Measurements from ENCODE around the gene PHACTR1. TPM values are rescaled to one million over a fixed set of nuclear protein-coding genes. Genes with fewer than 3 reads are reported as not detected.

Gene PHACTR1
- total and polyA plus RNA-seq, 4 donors, result 18.1 to 49.0 (median 39.5) TPM

DNA sequence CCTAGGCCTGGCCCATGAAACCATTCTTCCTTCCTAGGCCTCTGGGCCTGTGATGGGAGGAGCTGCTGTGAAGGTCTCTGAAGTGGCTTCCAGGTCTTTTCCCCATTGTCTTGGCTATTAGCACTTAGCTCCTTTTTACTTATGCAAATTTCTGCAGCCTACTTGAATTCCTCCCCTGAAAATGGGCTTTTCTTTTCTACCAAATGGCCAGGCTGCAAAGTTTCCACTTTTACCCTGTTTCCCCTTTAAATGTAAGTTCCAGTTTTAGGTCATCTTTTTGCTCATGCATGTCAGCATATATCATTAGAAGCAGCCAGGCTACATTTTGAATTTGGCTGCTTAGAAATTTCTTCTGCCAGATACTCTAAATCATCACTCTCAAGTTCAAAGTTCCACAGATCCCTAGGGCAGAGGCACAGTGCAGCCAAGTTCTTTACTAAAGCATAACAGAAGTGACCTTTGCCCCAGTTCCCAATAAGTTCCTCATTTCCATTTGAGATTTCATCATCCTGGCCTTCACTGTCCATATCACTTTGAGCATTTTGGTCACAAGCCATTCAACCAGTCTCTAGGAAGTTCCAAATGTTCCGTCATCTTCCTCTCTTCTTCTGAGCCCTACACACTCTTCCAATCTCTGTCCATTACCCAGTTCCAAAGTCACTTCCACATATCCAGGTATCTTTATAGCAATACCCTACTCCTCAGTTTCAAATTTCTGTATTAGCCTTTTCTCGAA is 539.9 kb downstream of the PHACTR1 start:
- H3K4me1 ChIP-seq (ENCODE audit: control insufficient read depth, insufficient read depth, low read length), result peaks cover 3% of the 10 kb centered on the region
- no peak for DNase-seq (ENCODE audit: low read depth in 4 of 6, low spot score in 6 of 6)
- H3K27ac ChIP-seq (ENCODE audit: low read depth, low read length), result no peak overlapping the region
- no peaks in the 10 kb centered on the region for H3K9me3 ChIP-seq (ENCODE audit: control insufficient read depth, insufficient read depth, low read length)
- WGBS (ENCODE audit: insufficient coverage), result 100% methylated on average over 1 of the region's 2 CpGs
- no peaks in the 10 kb centered on the region for H3K27me3 ChIP-seq (ENCODE audit: control insufficient read depth, insufficient read depth, low read length)
- H3K36me3 ChIP-seq (ENCODE audit: control insufficient read depth, insufficient read depth, low read length), result peaks cover 3% of the 10 kb centered on the region
- H3K4me3 ChIP-seq (ENCODE audit: low read depth, low read length), result no peak overlapping the region

GRCh38 chr6:13259393-13259792 is 542.8 kb downstream of the PHACTR1 start:
- Histone ChIP-seq H3K9me3 (ENCODE audit: control insufficient read depth, insufficient read depth, low read length) (no peaks in the 10 kb centered on the region), H3K4me3 (ENCODE audit: low read depth, low read length) (no peak overlapping the region), H3K4me1 (ENCODE audit: control insufficient read depth, insufficient read depth, low read length) (peaks cover 3% of the 10 kb centered on the region), H3K27ac (ENCODE audit: low read depth, low read length) (no peak overlapping the region), H3K36me3 (ENCODE audit: control insufficient read depth, insufficient read depth, low read length) (peaks cover 3% of the 10 kb centered on the region), H3K27me3 (ENCODE audit: control insufficient read depth, insufficient read depth, low read length) (no peaks in the 10 kb centered on the region)
- 88% methylated on average over 1 of the region's 3 CpGs for WGBS (ENCODE audit: insufficient coverage)
- DNase-seq (ENCODE audit: low read depth in 4 of 6, low spot score in 6 of 6), result no peak

DNA sequence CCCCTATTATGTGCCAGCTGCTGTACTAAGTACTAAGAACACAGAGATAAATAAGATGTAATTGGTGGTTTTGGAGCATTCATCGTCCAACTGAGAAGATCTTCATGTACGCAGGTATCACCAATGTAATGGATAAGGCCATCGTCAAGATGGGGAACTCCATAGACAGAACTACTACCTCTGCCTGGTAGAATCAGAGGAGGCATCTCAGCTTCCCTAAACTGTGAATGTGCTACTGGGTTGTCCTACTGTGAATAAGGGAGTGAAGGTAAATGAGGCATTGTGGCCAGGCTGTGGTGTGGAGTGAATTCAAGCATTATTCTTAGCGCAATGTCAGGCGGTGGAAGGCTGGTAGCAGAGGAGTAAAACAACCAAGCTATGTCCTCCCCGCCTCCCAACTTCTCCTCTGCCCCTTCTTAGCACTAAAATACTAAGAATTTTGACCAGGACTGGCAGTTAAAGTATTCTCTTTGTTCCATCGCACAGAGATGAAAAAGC is 543.6 kb downstream of the PHACTR1 start:
- Histone ChIP-seq H3K9me3 (ENCODE audit: control insufficient read depth, insufficient read depth, low read length) (no peaks in the 10 kb centered on the region), H3K4me3 (ENCODE audit: low read depth, low read length) (no peak overlapping the region), H3K27ac (ENCODE audit: low read depth, low read length) (no peak overlapping the region), H3K36me3 (ENCODE audit: control insufficient read depth, insufficient read depth, low read length) (peaks cover 3% of the 10 kb centered on the region), H3K4me1 (ENCODE audit: control insufficient read depth, insufficient read depth, low read length) (peaks cover 3% of the 10 kb centered on the region), H3K27me3 (ENCODE audit: control insufficient read depth, insufficient read depth, low read length) (no peaks in the 10 kb centered on the region)
- no peak for DNase-seq (ENCODE audit: low read depth in 4 of 6, low spot score in 6 of 6)
- WGBS (ENCODE audit: insufficient coverage), result 45% methylated on average over 2 of the region's 7 CpGs

- Histone ChIP-seq H3K4me3 (ENCODE audit: low read depth, low read length) (no peak overlapping the region), H3K4me1 (ENCODE audit: control insufficient read depth, insufficient read depth, low read length) (peaks cover 3% of the 10 kb centered on the region), H3K36me3 (ENCODE audit: control insufficient read depth, insufficient read depth, low read length) (peaks cover 3% of the 10 kb centered on the region), H3K27me3 (ENCODE audit: control insufficient read depth, insufficient read depth, low read length) (no peaks in the 10 kb centered on the region), H3K9me3 (ENCODE audit: control insufficient read depth, insufficient read depth, low read length) (no peaks in the 10 kb centered on the region), H3K27ac (ENCODE audit: low read depth, low read length) (no peak overlapping the region)
- no peak for DNase-seq (ENCODE audit: low read depth in 4 of 6, low spot score in 6 of 6)
- WGBS (ENCODE audit: insufficient coverage), result 88% methylated on average over 3 of the region's 5 CpGs
These were observed 544.3 kb downstream of the PHACTR1 start for GRCh38 chr6:13260831-13261230.

- no peak for DNase-seq (ENCODE audit: low read depth in 4 of 6, low spot score in 6 of 6)
- Histone ChIP-seq H3K9me3 (ENCODE audit: control insufficient read depth, insufficient read depth, low read length) (no peaks in the 10 kb centered on the region), H3K27ac (ENCODE audit: low read depth, low read length) (no peak overlapping the region), H3K36me3 (ENCODE audit: control insufficient read depth, insufficient read depth, low read length) (no peaks in the 10 kb centered on the region), H3K4me1 (ENCODE audit: control insufficient read depth, insufficient read depth, low read length) (no peaks in the 10 kb centered on the region), H3K27me3 (ENCODE audit: control insufficient read depth, insufficient read depth, low read length) (no peaks in the 10 kb centered on the region), H3K4me3 (ENCODE audit: low read depth, low read length) (no peak overlapping the region)
- 73% methylated on average over 1 of the region's 1 CpG for WGBS (ENCODE audit: insufficient coverage)
These were observed 545.0 kb downstream of the PHACTR1 start for GRCh38 chr6:13261464-13261994.

DNA sequence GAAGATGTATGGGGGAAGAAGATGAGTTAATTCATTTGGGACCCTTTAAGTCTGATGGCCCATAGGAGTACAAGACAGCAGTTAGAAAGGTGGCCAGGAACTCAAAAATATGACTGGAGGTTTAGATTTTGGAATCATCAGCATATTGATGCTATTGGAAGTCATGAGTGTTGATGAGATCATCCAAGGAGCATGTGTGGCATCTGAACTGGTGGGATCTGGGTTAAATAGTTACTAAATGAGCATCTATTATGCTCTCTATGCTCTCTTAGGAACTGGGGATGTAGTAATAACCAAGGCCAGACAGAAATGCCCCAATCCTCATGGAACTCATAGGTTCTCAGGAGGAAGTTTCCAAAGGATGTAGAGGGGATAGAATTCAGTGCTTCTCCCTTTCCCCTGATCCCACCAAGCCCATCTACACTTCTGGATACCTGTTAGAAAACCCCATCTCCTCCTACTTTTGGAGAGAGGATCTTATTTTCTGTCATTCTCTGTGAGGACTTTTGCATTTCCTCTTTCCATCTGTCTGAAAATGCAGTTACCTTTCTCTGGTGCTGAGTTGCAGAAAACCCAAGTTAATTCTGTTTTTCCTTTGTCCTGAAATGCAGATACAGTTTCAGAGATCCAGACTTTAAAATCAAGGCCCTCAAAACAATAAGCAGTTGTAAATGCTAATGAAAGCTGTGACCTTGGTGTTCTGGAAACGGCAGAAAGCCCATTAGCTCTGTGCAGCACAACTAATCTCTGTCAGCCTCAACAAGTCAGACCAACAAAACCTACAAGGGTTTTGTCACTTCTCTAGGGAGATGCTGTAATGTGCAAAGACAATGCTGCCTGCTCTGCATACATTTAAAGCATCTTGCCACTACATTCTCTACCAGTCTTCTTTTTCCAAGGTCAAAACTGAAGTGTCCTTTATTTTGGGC is 546.0 kb downstream of the PHACTR1 start:
- Histone ChIP-seq H3K9me3 (ENCODE audit: control insufficient read depth, insufficient read depth, low read length) (no peaks in the 10 kb centered on the region), H3K36me3 (ENCODE audit: control insufficient read depth, insufficient read depth, low read length) (no peaks in the 10 kb centered on the region), H3K4me3 (ENCODE audit: low read depth, low read length) (no peak overlapping the region), H3K27me3 (ENCODE audit: control insufficient read depth, insufficient read depth, low read length) (no peaks in the 10 kb centered on the region), H3K4me1 (ENCODE audit: control insufficient read depth, insufficient read depth, low read length) (no peaks in the 10 kb centered on the region), H3K27ac (ENCODE audit: low read depth, low read length) (no peak overlapping the region)
- DNase-seq (ENCODE audit: low read depth in 4 of 6, low spot score in 6 of 6), result peak in 1 of 6 donors; percentile 56
- no CpG with 5 or more reads among the region's 1 CpG for WGBS (ENCODE audit: insufficient coverage)

GRCh38 chr6:13263669-13264068 is 547.1 kb downstream of the PHACTR1 start:
- no peaks in the 10 kb centered on the region for H3K9me3 ChIP-seq (ENCODE audit: control insufficient read depth, insufficient read depth, low read length)
- H3K36me3 ChIP-seq (ENCODE audit: control insufficient read depth, insufficient read depth, low read length), result no peaks in the 10 kb centered on the region
- H3K27ac ChIP-seq (ENCODE audit: low read depth, low read length), result no peak overlapping the region
- DNase-seq (ENCODE audit: low read depth in 4 of 6, low spot score in 6 of 6), result no peak
- no peaks in the 10 kb centered on the region for H3K4me1 ChIP-seq (ENCODE audit: control insufficient read depth, insufficient read depth, low read length)
- H3K4me3 ChIP-seq (ENCODE audit: low read depth, low read length), result no peak overlapping the region
- 91% methylated on average over 4 of the region's 6 CpGs for WGBS (ENCODE audit: insufficient coverage)
- no peaks in the 10 kb centered on the region for H3K27me3 ChIP-seq (ENCODE audit: control insufficient read depth, insufficient read depth, low read length)

DNA sequence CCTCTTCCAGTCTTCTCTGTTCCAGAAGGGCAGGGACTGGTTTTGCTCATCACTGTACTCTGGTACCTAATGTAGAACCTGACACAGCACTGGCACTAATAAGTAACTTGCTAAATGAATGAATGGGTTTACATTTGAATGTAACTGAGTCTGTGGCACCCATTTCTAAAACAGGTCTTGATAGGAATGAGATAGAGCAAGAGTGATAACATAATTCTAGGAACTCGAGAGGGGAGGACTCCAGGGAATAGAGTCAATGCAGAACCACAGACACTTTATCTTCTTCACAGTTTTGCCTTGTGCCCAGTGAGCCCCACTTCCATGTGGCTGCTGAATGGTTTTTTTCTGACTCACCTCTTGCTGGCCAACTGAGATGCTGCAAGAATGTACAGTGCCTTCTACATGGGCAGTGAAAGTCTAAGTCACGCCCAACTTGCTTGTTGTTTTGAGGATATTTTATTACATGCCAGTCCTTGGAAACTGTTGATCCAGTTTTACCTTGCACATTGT is 550.6 kb downstream of the PHACTR1 start:
- Histone ChIP-seq H3K4me3 (ENCODE audit: low read depth, low read length) (no peak overlapping the region), H3K27me3 (ENCODE audit: control insufficient read depth, insufficient read depth, low read length) (no peaks in the 10 kb centered on the region), H3K27ac (ENCODE audit: low read depth, low read length) (no peak overlapping the region), H3K9me3 (ENCODE audit: control insufficient read depth, insufficient read depth, low read length) (no peaks in the 10 kb centered on the region), H3K36me3 (ENCODE audit: control insufficient read depth, insufficient read depth, low read length) (no peaks in the 10 kb centered on the region), H3K4me1 (ENCODE audit: control insufficient read depth, insufficient read depth, low read length) (peaks cover 3% of the 10 kb centered on the region)
- WGBS (ENCODE audit: insufficient coverage), result no CpG with 5 or more reads among the region's 2 CpGs
- no peak for DNase-seq (ENCODE audit: low read depth in 4 of 6, low spot score in 6 of 6)

DNA sequence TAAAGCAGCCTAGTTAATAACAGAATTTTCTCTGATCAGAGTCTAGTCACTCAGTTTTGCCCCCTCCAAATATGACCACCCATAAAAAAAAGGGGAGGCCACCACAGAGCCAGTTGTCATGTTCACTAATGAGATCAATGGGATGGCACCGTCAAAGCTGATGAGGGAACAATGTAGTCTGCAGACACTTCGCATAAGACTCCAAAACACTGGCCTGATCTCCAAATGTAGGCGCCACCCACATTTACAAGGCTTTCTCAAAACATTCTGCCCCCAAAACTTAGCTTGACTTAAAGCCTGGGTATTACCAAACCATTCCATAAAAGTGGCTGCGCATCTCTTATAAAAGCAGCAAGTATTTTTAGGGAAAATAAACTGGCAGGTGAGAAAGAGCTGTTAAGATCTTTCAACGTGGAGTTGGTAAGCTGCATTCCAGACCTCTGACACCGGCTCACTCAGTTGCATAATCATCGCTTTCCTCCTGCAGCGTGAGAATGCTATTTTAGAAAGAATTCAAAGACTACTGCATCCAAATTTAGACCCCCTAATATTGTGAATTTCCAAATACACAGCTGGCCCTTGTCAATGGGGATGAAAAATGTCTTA is 552.4 kb downstream of the PHACTR1 start:
- Histone ChIP-seq H3K4me3 (ENCODE audit: low read depth, low read length) (no peak overlapping the region), H3K27me3 (ENCODE audit: control insufficient read depth, insufficient read depth, low read length) (no peaks in the 10 kb centered on the region), H3K9me3 (ENCODE audit: control insufficient read depth, insufficient read depth, low read length) (no peaks in the 10 kb centered on the region), H3K4me1 (ENCODE audit: control insufficient read depth, insufficient read depth, low read length) (peaks cover 10% of the 10 kb centered on the region), H3K27ac (ENCODE audit: low read depth, low read length) (no peak overlapping the region), H3K36me3 (ENCODE audit: control insufficient read depth, insufficient read depth, low read length) (no peaks in the 10 kb centered on the region)
- WGBS (ENCODE audit: insufficient coverage), result 71% methylated on average over 1 of the region's 8 CpGs
- no peak for DNase-seq (ENCODE audit: low read depth in 4 of 6, low spot score in 6 of 6)

All from spinal cord (tissue), 10 donors.